Testis (tissue), 3 donors: ENCODE data around the gene BUD31. TPM values are rescaled to one million over a fixed set of nuclear protein-coding genes. Genes with fewer than 3 reads are reported as not detected.
"Not testable (repeated sequence)": the region's sequence is repeated elsewhere in the genome, so short reads cannot be mapped to it uniquely, and the experiment has no call there.

Source experiments
- DNase-seq: peaks from one replicate; pipeline ENCODE4 v3.0.0-alpha.2; 2019
- H3K27ac ChIP-seq, 2 donors: fragments of 200-600 bp; sonication (generic); one replicate each; pipeline ENCODE4 v1.5.1; 2019
- H3K27me3 ChIP-seq: fragments of 200-600 bp; sonication (generic); one replicate; pipeline ENCODE4 v1.5.1; 2019
- H3K36me3 ChIP-seq: fragments of 200-600 bp; sonication (generic); one replicate; pipeline ENCODE4 v1.5.1; 2017; ENCODE audit warnings: low read depth; ENCODE audit errors: missing control alignments
- H3K4me1 ChIP-seq: fragments of 200-600 bp; sonication (generic); one replicate; pipeline ENCODE4 v1.5.1; 2019
- H3K4me3 ChIP-seq, 2 donors: fragments of 200-600 bp; sonication (generic); one replicate each; pipeline ENCODE4 v1.5.1; 2017 to 2019
- H3K9me3 ChIP-seq: fragments of 200-600 bp; sonication (generic); one replicate; pipeline ENCODE4 v1.5.1; 2017
- CTCF ChIP-seq, 3 experiments: fragments of 450-650 bp in 2 of 3; fragments of 200-600 bp in 1 of 3; sonication (generic) in 1 of 3; IDR thresholded peaks; one replicate each; pipeline ENCODE4 v1.5.1; 2016 to 2019; ENCODE audit warnings: antibody characterized with exemption in 3 of 3, mild to moderate bottlenecking in 2 of 3, moderate library complexity in 1 of 3
- POLR2A ChIP-seq: fragments of 450-650 bp; IDR thresholded peaks from one replicate; pipeline ENCODE4 v1.6.1; 2017; ENCODE audit warnings: antibody characterized with exemption, mild to moderate bottlenecking, moderate library complexity
- WGBS, 2 donors: methylation state at CpG; one replicate each; pipeline ENCODE4 v1.1.5; 2018; 5-methylcytosine and 5-hydroxymethylcytosine counted together
- intact Hi-C: fragments of 100-400 bp; cut with DNase I; formaldehyde crosslinking; loops from one replicate; pipeline ENCODE4 v1.15.1; 2023; ENCODE audit warnings: low total_unique reads
- polyA plus RNA-seq: library from polyadenylated mRNA; stranded (reverse); fragments of 350-450 nt; fragmentation: Illumina TruSeq; extraction: RNeasy Lipid Tissue Mini Kit (QIAGEN cat#74804); gene quantifications from one replicate; pipeline ENCODE4 v1.2.3, GENCODE V29; 2014; ENCODE audit warnings: low read depth, low replicate concordance; ENCODE audit not compliant: insufficient read depth
- total RNA-seq, 2 donors: library from RNA; depleted of rRNA; stranded (reverse); fragments of >200 nt; gene quantifications; one replicate each; pipeline ENCODE4 v1.2.3, GENCODE V29; 2016

Gene BUD31
- total and polyA plus RNA-seq, 3 donors from 2014 or later: 91.2 to 174 (median 123) TPM

GRCh38 chr7:99424932-99425730 is 16.4 kb downstream of the BUD31 start:
- no peak overlapping the region for H3K4me3 ChIP-seq
- no peak for TF ChIP-seq CTCF (IDR thresholded peaks at IDR 0.05)
- no peak for TF ChIP-seq POLR2A
- intact Hi-C loops: no loop called here
- DNase-seq: no peak
- no peaks in the 10 kb centered on the region for H3K4me1 ChIP-seq
- H3K9me3 ChIP-seq: no peaks in the 10 kb centered on the region
- 90 to 91% methylated on average over 11 to 24 of the region's 24 CpGs for WGBS, 2 donors
- H3K27me3 ChIP-seq: no peaks in the 10 kb centered on the region
- no peak overlapping the region for H3K27ac ChIP-seq
- H3K36me3 ChIP-seq: peaks cover 3% of the 10 kb centered on the region

GRCh38 chr7:99428972-99429566 is 20.3 kb downstream of the BUD31 start:
- TF ChIP-seq CTCF (IDR thresholded peaks at IDR 0.05) (no peak), POLR2A (no peak)
- no peak for DNase-seq
- no peak overlapping the region for H3K27ac ChIP-seq
- peaks cover 7% of the 10 kb centered on the region for H3K4me1 ChIP-seq
- no peaks in the 10 kb centered on the region for H3K36me3 ChIP-seq
- intact Hi-C loops: no loop called here
- no peaks in the 10 kb centered on the region for H3K27me3 ChIP-seq
- H3K4me3 ChIP-seq: no peak overlapping the region
- 88 to 90% methylated on average over 7 to 10 of the region's 10 CpGs for WGBS, 2 donors
- H3K9me3 ChIP-seq: no peaks in the 10 kb centered on the region

- Histone ChIP-seq H3K4me3 (no peak overlapping the region), H3K4me1 (peaks cover 7% of the 10 kb centered on the region), H3K9me3 (no peaks in the 10 kb centered on the region), H3K36me3 (no peaks in the 10 kb centered on the region), H3K27me3 (no peaks in the 10 kb centered on the region), H3K27ac (no peak overlapping the region)
- 89 to 91% methylated on average over 4 to 8 of the region's 8 CpGs for WGBS, 2 donors
- TF ChIP-seq POLR2A (no peak), CTCF (IDR thresholded peaks at IDR 0.05) (no peak)
- intact Hi-C loops: no loop called here
- no peak for DNase-seq
Observed at GRCh38 chr7:99429756-99430155, 21.0 kb downstream of the BUD31 start.

GRCh38 chr7:99431756-99432540 is 23.2 kb downstream of the BUD31 start:
- H3K27me3 ChIP-seq, intact Hi-C loops, H3K4me1 ChIP-seq, DNase-seq, H3K36me3 ChIP-seq, H3K9me3 ChIP-seq, H3K4me3 ChIP-seq: not testable (repeated sequence)
- H3K27ac ChIP-seq: peak overlapping the region in 1 of 2 donors; percentile 15
- WGBS, 2 donors: 66 to 77% methylated on average over 12 to 13 of the region's 13 CpGs

- 89 to 91% methylated on average over 6 to 9 of the region's 9 CpGs for WGBS, 2 donors
- H3K27ac ChIP-seq: no peak overlapping the region
- intact Hi-C loops: no loop called here
Observed at GRCh38 chr7:99433158-99433557, 24.4 kb downstream of the BUD31 start.

More at GRCh38 chr7:99433158-99433557, 24.4 kb downstream of the BUD31 start:
- no peaks in the 10 kb centered on the region for H3K36me3 ChIP-seq
- no peaks in the 10 kb centered on the region for H3K27me3 ChIP-seq
- TF ChIP-seq POLR2A (no peak), CTCF (IDR thresholded peaks at IDR 0.05) (no peak)
- H3K4me3 ChIP-seq: no peak overlapping the region
- H3K4me1 ChIP-seq: peaks cover 13% of the 10 kb centered on the region
- DNase-seq: no peak
- no peaks in the 10 kb centered on the region for H3K9me3 ChIP-seq
